HCT116 (cell line): Measurements from ENCODE around the gene TRPM8.

Experiments used
- EZH2 ChIP-seq: fragments of 200-600 bp; sonication (generic); IDR thresholded peaks from 2 replicates; pipeline ENCODE4 v1.6.1; 2017; ENCODE audit warnings: antibody characterized with exemption, mixed run types
- EZH2phosphoT487 ChIP-seq: fragments of 200-600 bp; IDR thresholded peaks from 2 replicates; pipeline ENCODE4 v1.6.1; 2018; ENCODE audit warnings: antibody characterized with exemption, borderline replicate concordance
- POLR2A ChIP-seq: IDR thresholded peaks from 2 replicates; pipeline ENCODE4 v1.7.0; 2011; ENCODE audit warnings: borderline replicate concordance; ENCODE audit not compliant: insufficient read depth, insufficient read length; ENCODE audit errors: extremely low read depth
- POLR2AphosphoS5 ChIP-seq: IDR thresholded peaks from 2 replicates; pipeline ENCODE4 v1.6.1; 2011; ENCODE audit warnings: mild to moderate bottlenecking, low read depth, low read length, moderate library complexity
- SIN3A ChIP-seq: IDR thresholded peaks from 2 replicates; pipeline ENCODE4 v1.6.1; 2012; ENCODE audit warnings: low read depth
- ZFX ChIP-seq: fragments of 450-650 bp; IDR thresholded peaks from 2 replicates; pipeline ENCODE4 v1.6.1; 2017
- ZNF274 ChIP-seq: fragments of 200-500 bp; sonication (Bioruptor generic); IDR thresholded peaks from 2 replicates; pipeline ENCODE4 v1.6.1; 2014; ENCODE audit warnings: mild to moderate bottlenecking, low read depth, low read length, inconsistent platforms
- TF ChIP-seq, protein P1 (sequence below), 3 experiments: fragments of 200-600 bp in 1 of 3; sonication (generic) in 1 of 3; IDR thresholded peaks in 2 of 3; conservative IDR thresholded peaks in 1 of 3; 2 replicates each; pipeline ENCODE4 v1.5.1; 2012 to 2017; ENCODE audit warnings: low read depth in 2 of 3, low read length in 2 of 3, antibody characterized with exemption in 1 of 3, borderline replicate concordance in 1 of 3, control low read depth in 1 of 3, mild to moderate bottlenecking in 1 of 3, mixed read lengths in 1 of 3, mixed run types in 1 of 3, moderate library complexity in 1 of 3; ENCODE audit not compliant: insufficient read depth in 1 of 3
- TF ChIP-seq, protein P2 (sequence below): IDR thresholded peaks from 2 replicates; pipeline ENCODE4 v1.6.1; 2012; ENCODE audit warnings: low read depth

DNA sequence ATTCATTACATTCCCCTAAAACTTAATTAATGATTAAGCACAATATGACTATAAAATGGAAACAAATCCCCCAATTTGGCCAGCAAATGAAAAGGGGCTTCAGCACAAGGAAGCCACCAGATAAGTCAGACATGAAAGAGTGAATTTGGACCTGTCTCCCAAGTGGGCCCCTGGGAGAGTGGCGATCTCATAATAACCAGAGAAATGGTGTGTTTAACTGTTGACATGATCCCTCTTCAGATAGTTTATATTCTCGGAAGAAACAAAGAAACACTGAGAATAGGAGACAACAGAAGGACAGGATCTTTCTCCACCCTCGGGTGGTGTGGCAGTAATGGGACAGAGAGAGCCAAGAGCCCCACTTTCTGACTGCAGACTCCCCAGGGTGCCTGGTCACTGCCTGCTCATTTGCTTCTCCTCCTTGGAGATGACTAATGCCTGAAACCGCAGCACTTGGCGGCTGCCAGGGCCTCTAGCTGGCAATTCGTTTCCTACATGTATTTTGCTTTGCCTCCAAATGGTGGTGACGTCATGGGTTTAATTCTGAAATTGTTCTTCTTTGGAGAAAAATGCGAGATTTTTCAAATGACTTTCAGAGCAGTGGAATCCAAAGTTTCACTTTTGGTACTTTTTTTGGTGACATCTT lies 86.9 kb downstream of the TRPM8 start:
- TF ChIP-seq, protein P1, sequence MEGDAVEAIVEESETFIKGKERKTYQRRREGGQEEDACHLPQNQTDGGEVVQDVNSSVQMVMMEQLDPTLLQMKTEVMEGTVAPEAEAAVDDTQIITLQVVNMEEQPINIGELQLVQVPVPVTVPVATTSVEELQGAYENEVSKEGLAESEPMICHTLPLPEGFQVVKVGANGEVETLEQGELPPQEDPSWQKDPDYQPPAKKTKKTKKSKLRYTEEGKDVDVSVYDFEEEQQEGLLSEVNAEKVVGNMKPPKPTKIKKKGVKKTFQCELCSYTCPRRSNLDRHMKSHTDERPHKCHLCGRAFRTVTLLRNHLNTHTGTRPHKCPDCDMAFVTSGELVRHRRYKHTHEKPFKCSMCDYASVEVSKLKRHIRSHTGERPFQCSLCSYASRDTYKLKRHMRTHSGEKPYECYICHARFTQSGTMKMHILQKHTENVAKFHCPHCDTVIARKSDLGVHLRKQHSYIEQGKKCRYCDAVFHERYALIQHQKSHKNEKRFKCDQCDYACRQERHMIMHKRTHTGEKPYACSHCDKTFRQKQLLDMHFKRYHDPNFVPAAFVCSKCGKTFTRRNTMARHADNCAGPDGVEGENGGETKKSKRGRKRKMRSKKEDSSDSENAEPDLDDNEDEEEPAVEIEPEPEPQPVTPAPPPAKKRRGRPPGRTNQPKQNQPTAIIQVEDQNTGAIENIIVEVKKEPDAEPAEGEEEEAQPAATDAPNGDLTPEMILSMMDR (IDR thresholded peaks at IDR 0.05 in 2 of 3, conservative IDR thresholded peaks at IDR 0.05 in 1 of 3; ENCODE audit: borderline replicate concordance in 1 of 3, insufficient read depth in 1 of 3, low read depth in 2 of 3, low read length in 2 of 3): no peak
- TF ChIP-seq POLR2A (no peak), POLR2AphosphoS5 (no peak), ZFX (no peak), SIN3A (no peak), ZNF274 (no peak), EZH2phosphoT487 (no peak), EZH2 (no peak)
- TF ChIP-seq, protein P2, sequence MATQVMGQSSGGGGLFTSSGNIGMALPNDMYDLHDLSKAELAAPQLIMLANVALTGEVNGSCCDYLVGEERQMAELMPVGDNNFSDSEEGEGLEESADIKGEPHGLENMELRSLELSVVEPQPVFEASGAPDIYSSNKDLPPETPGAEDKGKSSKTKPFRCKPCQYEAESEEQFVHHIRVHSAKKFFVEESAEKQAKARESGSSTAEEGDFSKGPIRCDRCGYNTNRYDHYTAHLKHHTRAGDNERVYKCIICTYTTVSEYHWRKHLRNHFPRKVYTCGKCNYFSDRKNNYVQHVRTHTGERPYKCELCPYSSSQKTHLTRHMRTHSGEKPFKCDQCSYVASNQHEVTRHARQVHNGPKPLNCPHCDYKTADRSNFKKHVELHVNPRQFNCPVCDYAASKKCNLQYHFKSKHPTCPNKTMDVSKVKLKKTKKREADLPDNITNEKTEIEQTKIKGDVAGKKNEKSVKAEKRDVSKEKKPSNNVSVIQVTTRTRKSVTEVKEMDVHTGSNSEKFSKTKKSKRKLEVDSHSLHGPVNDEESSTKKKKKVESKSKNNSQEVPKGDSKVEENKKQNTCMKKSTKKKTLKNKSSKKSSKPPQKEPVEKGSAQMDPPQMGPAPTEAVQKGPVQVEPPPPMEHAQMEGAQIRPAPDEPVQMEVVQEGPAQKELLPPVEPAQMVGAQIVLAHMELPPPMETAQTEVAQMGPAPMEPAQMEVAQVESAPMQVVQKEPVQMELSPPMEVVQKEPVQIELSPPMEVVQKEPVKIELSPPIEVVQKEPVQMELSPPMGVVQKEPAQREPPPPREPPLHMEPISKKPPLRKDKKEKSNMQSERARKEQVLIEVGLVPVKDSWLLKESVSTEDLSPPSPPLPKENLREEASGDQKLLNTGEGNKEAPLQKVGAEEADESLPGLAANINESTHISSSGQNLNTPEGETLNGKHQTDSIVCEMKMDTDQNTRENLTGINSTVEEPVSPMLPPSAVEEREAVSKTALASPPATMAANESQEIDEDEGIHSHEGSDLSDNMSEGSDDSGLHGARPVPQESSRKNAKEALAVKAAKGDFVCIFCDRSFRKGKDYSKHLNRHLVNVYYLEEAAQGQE: no peak
